Measurements from ENCODE around the gene CBX7. TPM values are rescaled to one million over a fixed set of nuclear protein-coding genes. Genes with fewer than 3 reads are reported as not detected.

CBX7 gene
- 2.3 and 2.4 TPM in 2 replicates for total RNA-seq
- long read RNA-seq: 0 reads

DNA sequence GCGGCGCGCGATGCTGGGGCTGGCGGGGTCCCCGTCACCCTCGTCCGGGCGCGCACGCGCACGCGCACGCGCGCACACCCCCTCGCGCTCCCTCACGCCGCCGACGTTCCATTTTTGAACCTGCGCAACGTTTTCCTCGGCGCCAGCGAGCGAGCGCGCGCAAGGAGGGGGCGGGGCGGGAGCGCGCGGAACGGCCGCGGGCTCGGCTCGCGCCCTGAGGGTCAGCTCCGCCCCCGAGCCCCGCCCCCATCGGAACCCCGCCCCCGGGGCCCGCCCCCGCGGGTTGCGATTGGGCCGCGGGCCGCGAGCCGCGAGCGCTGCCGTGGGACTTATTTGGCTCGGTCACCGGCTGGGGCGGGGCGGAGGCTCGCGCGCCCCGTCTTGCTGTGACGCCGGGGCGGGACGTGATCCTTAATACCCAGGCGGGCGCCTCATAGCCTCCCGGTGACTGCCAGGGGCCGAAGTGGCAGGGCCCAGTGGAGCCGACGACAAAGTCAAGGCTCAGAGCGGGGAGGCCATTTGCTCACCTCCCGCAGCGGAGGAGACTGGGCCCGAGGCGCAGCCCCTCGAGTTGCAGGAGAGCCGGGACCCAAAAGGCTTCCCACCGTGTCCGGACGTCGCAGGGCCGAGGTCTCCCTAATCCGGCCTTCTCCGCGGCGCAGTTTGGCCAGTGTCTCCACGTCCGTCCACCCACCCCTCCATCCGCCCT, at the start of gene CBX7:
TSS of gene CBX7 (minus strand) at position 170 of the 709 bp plus-strand sequence. CDS start 236 bp downstream, outside the sequence.
- H3K27me3 Mint-ChIP-seq (ENCODE audit: low read depth): peaks cover 63% of the 10 kb centered on the region
- DNase-seq (ENCODE audit: low read depth, low spot score): peak; percentile 77
- H3K27ac Mint-ChIP-seq (ENCODE audit: unreplicated experiment): no peak within 1 kb of the TSS
- H3K4me1 Mint-ChIP-seq: peaks cover 11% of the 10 kb centered on the region
- H3K36me3 Mint-ChIP-seq (ENCODE audit: low read depth): no peaks in the 10 kb centered on the region
- no peak for TF ChIP-seq CTCF (conservative IDR thresholded peaks at IDR 0.05)
- H3K9me3 Mint-ChIP-seq: no peaks in the 10 kb centered on the region
- peak within 1 kb of the TSS; percentile 84 for H3K4me3 Mint-ChIP-seq

DNA sequence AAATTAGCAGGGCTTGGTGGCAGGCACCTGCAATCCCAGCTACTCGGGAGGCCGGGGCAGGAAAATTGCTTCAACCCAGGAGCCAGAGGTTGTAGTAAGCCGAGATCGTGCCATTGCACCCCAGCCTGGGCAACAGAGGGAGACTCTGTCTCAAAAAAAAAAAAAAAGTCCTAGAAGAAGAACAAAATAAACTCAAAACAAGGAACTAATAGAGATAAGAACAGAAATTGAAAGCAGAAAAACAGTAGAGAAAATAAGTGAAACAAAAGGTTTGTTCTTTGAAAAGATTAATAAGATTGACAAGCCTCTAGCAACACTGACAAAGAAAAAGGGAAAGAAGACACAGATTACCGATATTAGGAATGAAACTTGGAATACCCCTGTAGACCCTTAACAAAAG, 45.1 kb upstream of the CBX7 start:
- DNase-seq (ENCODE audit: low read depth, low spot score): no peak
- Mint-ChIP-seq H3K36me3 (ENCODE audit: low read depth) (peaks cover 3% of the 10 kb centered on the region), H3K4me3 (no peak overlapping the region), H3K9me3 (peaks cover 6% of the 10 kb centered on the region), H3K4me1 (no peaks in the 10 kb centered on the region), H3K27me3 (ENCODE audit: low read depth) (no peaks in the 10 kb centered on the region), H3K27ac (ENCODE audit: unreplicated experiment) (no peak overlapping the region)
- TF ChIP-seq CTCF (conservative IDR thresholded peaks at IDR 0.05): no peak

- no peaks in the 10 kb centered on the region for H3K27me3 Mint-ChIP-seq (ENCODE audit: low read depth)
- no peak for TF ChIP-seq CTCF (conservative IDR thresholded peaks at IDR 0.05)
- no peaks in the 10 kb centered on the region for H3K4me1 Mint-ChIP-seq
- H3K4me3 Mint-ChIP-seq: no peak overlapping the region
- no peak for DNase-seq (ENCODE audit: low read depth, low spot score)
- peaks cover 3% of the 10 kb centered on the region for H3K9me3 Mint-ChIP-seq
- H3K27ac Mint-ChIP-seq (ENCODE audit: unreplicated experiment): no peak overlapping the region
- peaks cover 3% of the 10 kb centered on the region for H3K36me3 Mint-ChIP-seq (ENCODE audit: low read depth)
Measured at GRCh38 chr22:39194098-39194497, 41.6 kb upstream of the CBX7 start.

DNA sequence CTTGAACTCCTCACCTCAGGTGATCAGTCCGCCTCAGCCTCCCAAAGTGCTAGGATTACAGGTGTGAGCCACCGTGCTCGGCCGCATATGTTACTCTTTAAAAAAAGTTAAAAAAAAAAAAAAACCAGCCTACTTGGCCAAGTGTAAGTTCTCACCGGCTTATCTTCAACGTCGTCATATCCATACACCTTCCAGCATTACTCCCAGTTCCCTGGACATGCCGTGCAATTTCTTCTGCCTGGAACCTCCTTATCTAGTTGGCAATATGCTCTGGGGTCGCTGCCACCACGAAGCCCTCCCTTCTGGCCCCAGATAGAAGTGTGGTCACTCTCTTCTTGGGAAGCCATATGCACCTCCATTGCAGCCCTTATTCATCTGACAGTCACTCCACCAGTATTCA, 36.3 kb upstream of the CBX7 start:
- no peak for DNase-seq (ENCODE audit: low read depth, low spot score)
- Mint-ChIP-seq H3K4me1 (peaks cover 16% of the 10 kb centered on the region), H3K27me3 (ENCODE audit: low read depth) (no peaks in the 10 kb centered on the region), H3K4me3 (no peak overlapping the region), H3K36me3 (ENCODE audit: low read depth) (peaks cover 3% of the 10 kb centered on the region), H3K9me3 (peaks cover 3% of the 10 kb centered on the region), H3K27ac (ENCODE audit: unreplicated experiment) (no peak overlapping the region)
- no peak for TF ChIP-seq CTCF (conservative IDR thresholded peaks at IDR 0.05)

DNA sequence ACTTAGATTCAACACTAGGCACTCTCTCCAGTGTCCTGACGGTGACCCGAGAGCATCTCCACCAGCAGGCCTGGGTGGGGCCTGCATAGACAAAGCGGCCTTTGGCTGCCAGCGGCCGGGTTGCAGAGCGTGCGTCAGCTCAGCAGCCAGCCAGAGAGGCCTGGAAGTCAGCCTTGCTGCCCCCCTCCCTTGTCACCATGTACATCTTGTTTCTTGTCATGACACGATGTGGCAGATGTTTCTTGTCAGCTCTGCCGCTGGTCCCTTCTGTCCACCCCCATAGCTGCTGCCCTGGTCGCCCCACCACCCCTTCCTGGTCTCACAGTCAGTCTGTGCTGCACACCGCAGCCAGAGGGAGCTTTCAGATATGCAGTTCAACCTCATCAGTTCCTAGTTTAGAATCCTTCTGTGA, 33.1 kb upstream of the CBX7 start:
- H3K9me3 Mint-ChIP-seq: peaks cover 3% of the 10 kb centered on the region
- DNase-seq (ENCODE audit: low read depth, low spot score): peak; percentile 37
- peaks cover 3% of the 10 kb centered on the region for H3K36me3 Mint-ChIP-seq (ENCODE audit: low read depth)
- no peak for TF ChIP-seq CTCF (conservative IDR thresholded peaks at IDR 0.05)
- H3K27ac Mint-ChIP-seq (ENCODE audit: unreplicated experiment): peak overlapping the region; percentile 19
- no peak overlapping the region for H3K4me3 Mint-ChIP-seq
- no peaks in the 10 kb centered on the region for H3K27me3 Mint-ChIP-seq (ENCODE audit: low read depth)
- peaks cover 16% of the 10 kb centered on the region for H3K4me1 Mint-ChIP-seq
